Subcutaneous adipose tissue (tissue), 4 donors: ENCODE data around the gene SLC5A1. TPM values are rescaled to one million over a fixed set of nuclear protein-coding genes. Genes with fewer than 3 reads are reported as not detected.

Source experiments
- total RNA-seq, 4 donors: library from RNA; depleted of rRNA; stranded (reverse); fragments of >200 nt; gene quantifications; one replicate each; pipeline ENCODE4 v1.1.0, GENCODE V29; 2016
- TF ChIP-seq, protein P1 (sequence below): fragments of 450-650 bp; IDR thresholded peaks from one replicate; pipeline ENCODE4 v1.5.1; 2016; ENCODE audit warnings: low read depth, mild to moderate bottlenecking, control low read depth, antibody characterized with exemption, moderate library complexity

Gene SLC5A1
- total RNA-seq, 4 donors from 2014 or later, result not detected

- TF ChIP-seq, protein P1, sequence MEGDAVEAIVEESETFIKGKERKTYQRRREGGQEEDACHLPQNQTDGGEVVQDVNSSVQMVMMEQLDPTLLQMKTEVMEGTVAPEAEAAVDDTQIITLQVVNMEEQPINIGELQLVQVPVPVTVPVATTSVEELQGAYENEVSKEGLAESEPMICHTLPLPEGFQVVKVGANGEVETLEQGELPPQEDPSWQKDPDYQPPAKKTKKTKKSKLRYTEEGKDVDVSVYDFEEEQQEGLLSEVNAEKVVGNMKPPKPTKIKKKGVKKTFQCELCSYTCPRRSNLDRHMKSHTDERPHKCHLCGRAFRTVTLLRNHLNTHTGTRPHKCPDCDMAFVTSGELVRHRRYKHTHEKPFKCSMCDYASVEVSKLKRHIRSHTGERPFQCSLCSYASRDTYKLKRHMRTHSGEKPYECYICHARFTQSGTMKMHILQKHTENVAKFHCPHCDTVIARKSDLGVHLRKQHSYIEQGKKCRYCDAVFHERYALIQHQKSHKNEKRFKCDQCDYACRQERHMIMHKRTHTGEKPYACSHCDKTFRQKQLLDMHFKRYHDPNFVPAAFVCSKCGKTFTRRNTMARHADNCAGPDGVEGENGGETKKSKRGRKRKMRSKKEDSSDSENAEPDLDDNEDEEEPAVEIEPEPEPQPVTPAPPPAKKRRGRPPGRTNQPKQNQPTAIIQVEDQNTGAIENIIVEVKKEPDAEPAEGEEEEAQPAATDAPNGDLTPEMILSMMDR, result no peak
These were observed 5.0 kb downstream of the SLC5A1 start for GRCh38 chr22:32048069-32048468.

DNA sequence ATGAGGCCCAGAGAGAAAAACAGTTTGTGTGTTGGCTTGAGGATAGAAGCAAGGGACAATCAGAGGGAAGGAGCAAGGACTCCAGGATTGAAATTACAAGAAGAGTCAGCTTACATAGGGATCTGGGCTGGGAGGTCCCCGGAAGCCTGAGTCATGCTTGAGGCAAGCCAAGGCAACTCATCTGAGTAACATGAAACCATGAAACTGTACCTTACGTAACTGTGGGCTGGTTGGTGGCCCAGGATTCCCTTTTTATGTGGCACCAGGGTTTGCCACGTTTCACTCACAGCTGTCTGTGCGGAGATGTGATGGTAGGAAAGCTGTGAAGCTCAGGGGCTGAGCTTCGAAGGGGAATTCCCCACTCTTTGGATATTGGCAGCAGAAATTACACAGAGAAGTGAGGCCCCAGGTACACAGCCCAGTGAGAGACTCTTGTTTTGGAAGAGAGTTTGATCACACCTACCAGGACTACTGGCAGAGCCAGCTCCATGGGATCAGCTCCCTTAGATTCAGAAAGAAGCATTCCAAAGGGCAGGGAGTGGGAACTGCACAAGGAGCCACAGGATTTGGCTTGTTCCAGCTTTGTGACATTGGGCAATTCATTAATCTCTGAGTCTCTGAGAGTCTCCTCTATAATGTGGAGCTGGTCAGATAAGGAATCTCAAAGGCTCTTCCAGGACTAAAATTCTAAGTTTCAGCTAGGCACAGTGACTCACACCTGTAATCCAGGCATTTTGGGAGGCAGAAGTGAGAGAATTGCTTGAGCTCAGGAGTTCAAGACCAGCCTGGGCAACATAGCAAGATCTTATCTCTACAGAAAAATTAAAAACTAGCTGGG, 7.8 kb downstream of the SLC5A1 start:
- TF ChIP-seq, protein P1, result no peak

DNA sequence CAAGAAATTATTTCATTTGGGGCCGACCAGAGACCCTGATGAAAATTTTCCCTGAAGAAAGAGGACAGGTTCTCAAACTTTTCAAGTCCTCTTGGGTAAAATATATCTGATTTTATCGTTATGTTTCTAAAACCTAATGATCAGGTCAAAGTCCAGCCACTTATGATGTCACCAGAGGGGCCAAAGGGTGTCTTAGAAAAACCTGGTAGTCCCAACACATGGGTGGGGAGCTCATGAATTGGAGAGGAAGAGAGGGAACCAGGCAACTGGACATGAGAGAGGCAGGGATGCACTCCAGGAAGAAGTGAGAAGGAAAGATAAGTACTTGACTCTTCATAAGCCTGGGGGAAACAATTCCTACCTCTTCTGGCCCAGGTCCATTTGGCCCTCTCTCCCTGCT, 9.2 kb downstream of the SLC5A1 start:
- TF ChIP-seq, protein P1, result no peak

DNA sequence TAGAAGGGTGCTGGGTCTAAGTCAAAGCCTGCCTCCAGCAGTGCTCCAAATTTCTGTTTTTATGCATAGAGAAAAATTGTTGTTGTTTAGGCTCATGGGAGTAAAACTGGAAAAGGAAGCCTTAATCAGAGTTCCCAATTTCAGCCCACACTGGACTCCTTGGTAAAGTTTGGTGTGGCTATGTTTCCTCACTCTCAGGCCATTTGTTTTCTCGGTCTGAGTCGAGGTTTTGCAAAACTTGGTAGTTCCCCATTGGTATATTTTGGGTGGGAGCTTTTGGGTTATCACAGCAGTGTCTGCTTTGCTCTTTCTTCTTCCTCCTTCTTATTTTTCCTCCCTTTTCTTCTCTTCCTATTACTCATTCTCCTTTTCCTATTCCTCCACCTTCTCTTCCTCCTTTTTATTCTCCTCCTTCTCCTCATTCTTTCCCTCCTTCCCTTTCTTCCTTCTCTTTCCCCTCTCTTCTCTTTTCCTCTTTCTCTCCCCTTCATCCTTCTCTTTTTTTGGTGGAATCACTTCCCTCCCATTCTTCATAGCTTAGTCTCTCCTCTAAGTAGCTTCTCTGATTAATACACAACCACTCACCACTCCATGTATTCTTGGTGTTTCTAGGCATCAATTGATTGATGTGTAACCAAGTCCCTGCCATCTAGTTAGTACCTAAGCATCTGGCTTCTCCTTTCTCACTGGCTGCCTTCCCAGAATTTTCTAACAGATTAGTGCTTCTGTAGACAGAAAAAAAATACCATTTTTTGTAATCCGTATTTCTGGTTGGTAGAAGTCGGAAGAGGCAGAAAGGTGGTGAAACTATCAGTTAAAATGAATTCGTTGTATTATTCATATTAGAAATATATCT, 10.1 kb downstream of the SLC5A1 start:
- TF ChIP-seq, protein P1, result no peak

DNA sequence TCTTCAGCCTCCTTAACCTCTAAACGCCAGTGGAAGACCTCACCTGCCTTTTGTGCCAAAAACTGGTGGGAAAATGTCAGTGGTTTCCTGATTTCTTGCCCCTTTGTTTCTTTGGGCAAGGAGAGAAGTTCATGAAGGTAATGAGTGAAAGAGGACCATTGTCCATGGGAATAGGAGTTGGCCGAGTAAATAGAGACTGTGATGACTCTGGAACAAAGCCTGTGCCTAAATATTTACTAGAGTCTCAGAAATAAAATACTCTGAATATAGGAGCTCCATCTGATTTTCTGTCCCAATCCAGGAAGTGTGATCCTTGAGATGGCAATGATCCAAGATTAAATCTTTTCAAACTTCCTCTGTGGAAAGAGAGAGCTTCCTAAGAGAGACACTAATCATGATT, 12.0 kb downstream of the SLC5A1 start:
- TF ChIP-seq, protein P1, result no peak

- TF ChIP-seq, protein P1, result no peak
These were observed 15.7 kb downstream of the SLC5A1 start for GRCh38 chr22:32058656-32059260.

DNA sequence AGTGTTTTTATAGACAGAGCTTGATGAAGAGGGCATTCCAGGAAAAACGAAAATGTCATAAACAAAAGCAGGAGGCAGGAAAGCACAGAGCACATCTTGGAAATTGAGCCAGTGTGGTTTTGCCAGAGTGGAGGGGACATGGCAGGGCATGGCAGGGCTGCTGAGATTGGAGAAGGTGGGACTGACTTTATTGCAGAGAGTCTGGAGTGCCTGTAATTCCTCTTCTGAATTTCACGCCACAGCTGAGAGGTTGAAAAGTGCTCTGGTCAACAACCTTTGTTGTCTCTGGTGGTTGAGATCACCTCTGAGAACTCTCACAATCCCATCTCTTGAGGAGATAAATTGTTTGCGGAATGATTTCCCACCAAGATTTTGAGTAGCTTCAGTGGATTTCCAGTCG, 16.4 kb downstream of the SLC5A1 start:
- TF ChIP-seq, protein P1, result no peak
